NCI-H2029 treated with DMSO at 0.1 percent for 48 hours (cell line): ENCODE measurements around the gene NSUN2.
"Not testable (repeated sequence)": the region's sequence is repeated elsewhere in the genome, so short reads cannot be mapped to it uniquely, and the experiment has no call there.

Source experiments
- DNase-seq: peaks from one replicate; lab custom pipeline; 2025; lab: John Stamatoyannopoulos, UW

The NSUN2 gene

DNA sequence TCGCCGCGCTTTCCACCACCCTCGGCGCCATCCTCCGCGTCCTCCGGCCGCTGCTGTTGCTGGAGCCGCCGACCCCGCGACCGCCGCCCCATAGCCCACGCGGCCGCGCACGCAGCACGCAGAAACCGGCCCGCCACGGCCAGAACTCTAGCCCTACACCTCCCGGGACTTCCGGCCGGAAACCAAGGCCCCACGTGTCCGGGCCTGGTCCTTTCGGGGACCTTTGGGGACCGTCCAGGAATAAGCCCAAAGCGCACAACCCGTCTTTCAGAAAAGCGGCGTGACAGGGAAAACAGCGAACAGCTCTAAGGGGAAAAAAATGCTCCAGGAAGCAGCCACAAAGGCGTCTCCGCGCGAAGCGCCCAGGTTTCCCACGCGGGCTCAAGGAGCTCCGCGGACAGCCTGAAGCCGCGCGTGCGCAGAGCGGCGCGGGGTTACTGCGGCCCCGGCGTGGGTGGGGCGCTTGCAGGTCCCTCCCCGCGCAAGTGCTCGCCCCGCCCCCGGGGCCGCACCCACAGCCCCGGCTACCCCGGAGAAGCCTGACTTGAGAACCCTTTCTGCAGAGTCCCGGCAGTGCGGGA lies at the start of gene NSUN2, which contains the start of gene SRD5A1:
NSUN2 (minus strand) TSS at position 157 of the 581 bp plus-strand sequence; CDS start at position 92, 65 bp downstream.
SRD5A1 (plus strand) TSS at position 553 of the 581 bp plus-strand sequence. CDS start 137 bp downstream, outside the sequence.
- peak; percentile 68 for DNase-seq

DNA sequence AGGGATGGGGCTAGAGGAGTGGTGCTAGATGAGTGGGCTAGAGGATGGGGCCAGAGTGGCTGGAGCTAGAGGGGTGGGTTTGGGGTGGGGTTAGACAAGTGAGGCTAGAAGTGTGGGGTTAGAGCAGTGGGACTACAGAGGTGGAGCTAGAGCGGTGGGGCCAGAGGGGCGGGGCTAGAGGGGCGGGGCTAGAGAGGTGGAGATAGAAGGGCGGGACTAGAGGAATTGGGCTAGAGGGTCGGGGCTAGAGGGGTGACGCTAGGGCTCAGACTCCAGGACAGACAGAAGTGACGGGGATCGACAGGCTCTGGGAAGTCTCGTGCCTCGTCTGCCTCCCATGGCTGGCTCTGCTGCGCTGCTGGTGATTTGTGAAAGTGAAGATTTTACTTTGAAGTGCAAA lies 49.4 kb upstream of the NSUN2 start:
- DNase-seq, result no peak

DNA sequence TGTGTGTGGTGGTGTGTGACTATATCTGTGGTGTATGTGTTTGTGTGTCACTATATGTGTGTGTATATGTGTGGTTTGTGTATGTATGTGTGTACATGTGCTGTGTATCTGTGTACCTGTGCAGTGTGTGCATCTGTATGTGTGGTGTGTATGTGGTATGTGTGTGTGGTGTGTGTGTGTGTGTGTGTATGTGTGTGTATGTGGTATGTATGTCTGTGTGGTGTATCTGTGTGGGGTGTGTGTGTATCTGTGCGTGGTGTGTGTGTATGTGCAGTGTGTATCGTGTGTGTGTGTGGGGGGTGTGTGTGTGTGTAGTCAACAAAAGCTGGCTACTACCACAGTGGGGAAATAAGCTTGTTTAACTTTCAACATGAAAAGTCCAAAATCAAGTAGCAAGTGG lies 48.8 kb upstream of the NSUN2 start:
- no peak for DNase-seq

GRCh38 chr5:6680922-6681321 lies 48.1 kb upstream of the NSUN2 start:
- no peak for DNase-seq

DNA sequence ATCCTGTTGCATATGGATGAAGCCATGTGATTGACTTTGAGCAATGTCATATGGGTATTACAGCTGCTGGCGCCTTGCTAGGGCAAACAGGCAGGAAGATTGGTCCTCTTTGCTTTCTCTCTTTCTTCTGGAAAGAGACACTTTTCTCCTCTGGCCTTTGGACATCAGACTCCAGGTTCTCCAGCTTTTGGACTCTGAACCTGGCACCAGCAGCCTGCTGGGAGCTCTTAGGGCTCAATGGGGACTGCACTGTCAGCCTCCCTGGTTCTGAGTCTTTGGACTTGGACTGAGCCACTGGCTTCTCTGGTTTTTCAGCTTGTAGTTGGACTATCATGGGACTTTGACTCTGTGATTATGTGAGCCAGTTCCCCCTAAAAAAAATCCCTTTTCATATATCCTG lies 45.5 kb upstream of the NSUN2 start:
- DNase-seq, result no peak

GRCh38 chr5:6676702-6677101 lies 43.9 kb upstream of the NSUN2 start:
- DNase-seq, result no peak

DNA sequence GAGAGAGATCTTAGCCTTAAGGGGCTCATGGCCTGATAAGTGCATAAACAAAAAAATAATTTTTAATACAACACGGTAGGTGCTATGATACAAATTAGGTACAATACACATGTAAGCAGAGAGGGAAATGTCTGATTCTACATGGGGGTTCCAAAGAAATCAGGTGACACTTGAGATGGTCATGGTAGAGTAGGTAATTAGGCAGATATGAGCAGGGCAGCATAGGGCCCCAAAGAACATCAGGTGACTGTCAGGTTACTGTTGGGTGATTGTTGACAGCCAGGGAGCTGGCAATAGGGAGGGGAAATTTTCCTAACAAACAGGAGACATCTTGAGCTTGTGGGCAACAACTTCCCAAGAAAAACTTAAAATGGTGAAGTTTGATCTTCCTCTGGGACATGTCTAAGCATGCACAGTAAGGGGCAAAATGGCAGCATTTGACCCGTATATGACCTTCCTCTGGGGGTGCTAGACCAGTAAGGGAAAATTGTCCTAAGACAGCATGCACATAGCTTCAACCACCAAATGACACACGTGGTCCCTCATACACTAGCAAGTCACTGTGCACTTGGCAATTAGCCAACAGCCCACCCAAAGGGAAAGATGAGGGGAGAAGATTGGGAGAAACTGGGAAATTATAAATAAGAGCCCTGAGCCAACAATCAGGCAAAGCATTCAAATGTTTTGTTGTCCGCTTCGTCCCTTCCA lies 43.1 kb upstream of the NSUN2 start:
- DNase-seq, result no peak

GRCh38 chr5:6674886-6675285 lies 42.0 kb upstream of the NSUN2 start:
- DNase-seq, result no peak

DNA sequence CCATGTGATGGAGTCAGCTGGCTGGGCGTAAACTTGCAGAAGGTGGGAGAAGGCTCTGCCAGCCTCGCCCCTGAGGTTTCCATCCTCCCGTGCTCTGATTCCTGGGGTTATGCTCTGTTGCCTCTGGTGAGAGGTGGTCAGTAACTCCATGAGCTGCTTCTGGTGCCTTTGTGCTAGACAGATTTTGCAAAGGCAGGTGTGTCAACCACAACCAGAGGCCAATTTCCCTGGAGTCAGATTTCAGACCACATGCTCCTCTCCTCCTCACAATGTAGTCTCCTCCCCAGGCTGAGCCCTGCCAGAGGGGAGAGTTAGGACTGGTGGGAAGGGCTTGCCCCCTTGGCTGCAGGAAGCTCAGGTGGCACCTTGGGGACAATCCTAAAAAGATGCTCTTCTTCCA lies 41.6 kb upstream of the NSUN2 start:
- peak; percentile 2 for DNase-seq

GRCh38 chr5:6673963-6674362 lies 41.1 kb upstream of the NSUN2 start:
- no peak for DNase-seq

DNA sequence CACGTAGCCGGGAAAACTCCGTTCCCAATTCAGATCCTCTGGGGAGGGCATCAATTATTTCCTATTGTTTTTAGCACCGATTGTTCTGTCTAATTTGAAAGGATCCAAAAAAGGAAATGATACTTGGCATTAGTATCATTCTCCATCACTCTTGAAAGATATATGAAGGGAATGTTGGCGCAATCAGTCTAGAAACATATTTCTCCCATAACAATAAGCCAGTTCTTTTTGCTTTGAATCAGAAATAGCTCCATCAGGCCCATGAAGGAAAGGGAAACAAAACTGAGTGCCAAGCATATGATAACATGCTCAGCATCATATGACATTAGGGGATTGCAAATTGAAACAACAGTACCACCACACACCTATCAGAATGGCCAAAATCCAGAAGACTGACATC lies 40.2 kb upstream of the NSUN2 start:
- no peak for DNase-seq

DNA sequence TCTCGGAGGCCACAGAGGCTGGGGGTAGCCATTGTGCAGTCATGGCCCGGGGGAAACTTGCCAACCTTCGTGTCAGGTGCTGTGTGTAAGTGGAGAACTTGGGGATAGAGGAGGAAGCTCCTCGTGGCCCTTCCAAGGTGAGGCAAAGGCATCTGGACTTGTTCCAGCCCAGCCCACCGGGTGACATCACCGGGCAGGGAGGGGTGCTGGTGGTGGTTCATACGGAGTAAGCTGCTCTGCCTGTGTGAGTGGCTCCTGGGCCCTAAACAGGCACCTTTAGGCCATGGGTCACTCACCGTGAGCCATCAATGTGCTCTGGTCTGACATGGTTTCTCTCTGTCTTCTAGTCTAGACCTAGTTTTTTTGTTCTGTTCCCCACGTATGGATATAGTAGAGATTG lies 35.9 kb upstream of the NSUN2 start:
- DNase-seq, result not testable (repeated sequence)

- no peak for DNase-seq
These were observed 34.8 kb upstream of the NSUN2 start for GRCh38 chr5:6667648-6668047.

- no peak for DNase-seq
These were observed 33.9 kb upstream of the NSUN2 start for GRCh38 chr5:6666762-6667161.

DNA sequence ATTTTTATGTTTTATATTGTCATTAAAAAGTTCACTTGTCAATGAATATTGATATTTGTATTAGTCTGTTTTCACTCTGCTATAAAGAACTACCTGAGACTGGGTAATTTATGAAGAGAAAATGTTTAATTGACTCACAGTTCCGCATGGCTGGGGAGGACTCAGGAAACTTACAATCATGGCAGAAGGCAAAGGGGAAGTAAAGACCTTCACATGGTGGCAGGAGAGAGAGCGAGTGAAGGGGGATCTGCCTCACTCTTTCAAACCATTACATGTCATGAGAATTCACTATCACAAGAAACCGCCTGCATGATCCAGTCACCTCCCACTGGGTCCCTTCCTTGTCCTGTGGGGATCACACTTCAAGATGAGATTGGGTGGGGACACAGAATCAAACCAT lies 27.8 kb upstream of the NSUN2 start:
- DNase-seq, result no peak

- no peak for DNase-seq
These were observed 27.3 kb upstream of the NSUN2 start for GRCh38 chr5:6659941-6660684.

DNA sequence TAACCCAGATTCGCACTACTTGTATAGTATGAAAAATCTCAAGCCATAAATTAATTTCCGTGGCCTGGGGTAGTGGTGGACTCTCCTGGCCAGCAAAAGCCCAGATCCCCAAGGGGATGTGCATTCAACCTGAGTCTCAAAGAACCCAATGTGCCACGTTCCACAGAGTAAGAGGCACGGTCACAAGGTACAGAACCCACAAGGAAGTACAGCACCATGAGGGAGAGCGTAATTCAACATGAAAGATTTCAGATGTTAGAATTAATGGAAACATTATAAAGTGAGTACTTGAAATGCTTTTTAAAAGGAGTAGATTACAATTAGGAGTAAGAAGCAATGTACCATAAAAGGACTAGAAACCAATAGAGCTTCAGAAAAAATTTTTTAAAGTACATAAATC lies 23.8 kb upstream of the NSUN2 start:
- no peak for DNase-seq

GRCh38 chr5:6655432-6655831 lies 22.6 kb upstream of the NSUN2 start:
- no peak for DNase-seq

- no peak for DNase-seq
These were observed 19.2 kb upstream of the NSUN2 start for GRCh38 chr5:6652025-6652424.

DNA sequence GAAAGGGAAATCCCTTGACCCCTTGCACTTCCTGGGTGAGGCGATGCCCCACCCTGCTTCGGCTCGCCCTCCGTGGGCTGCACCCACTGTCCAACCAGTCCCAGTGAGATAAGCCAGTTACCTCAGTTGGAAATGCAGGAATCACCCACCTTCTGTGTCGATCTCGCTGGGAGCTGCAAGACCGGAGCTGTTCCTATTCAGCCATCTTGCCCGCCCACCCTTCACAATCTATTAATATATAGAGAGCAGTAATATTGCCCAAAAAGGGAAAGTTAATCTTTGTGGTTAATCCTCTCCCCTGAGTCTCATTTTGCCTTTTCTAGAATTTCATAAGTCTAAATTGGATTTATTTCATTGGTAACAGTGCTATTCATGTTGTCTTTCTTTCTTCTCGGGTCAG lies 16.8 kb upstream of the NSUN2 start:
- DNase-seq, result no peak

- DNase-seq, result no peak
These were observed 16.3 kb upstream of the NSUN2 start for GRCh38 chr5:6649186-6649585.

GRCh38 chr5:6645571-6646362 lies 12.9 kb upstream of the NSUN2 start:
- DNase-seq, result not testable (repeated sequence)
